Gastroesophageal sphincter (tissue), 3 donors: ENCODE results near the gene MRGPRX1.

Experiments used
- CTCF ChIP-seq, 4 experiments: fragments of 200-600 bp in 2 of 4; fragments of 450-650 bp in 2 of 4; sonication (generic) in 1 of 4; IDR thresholded peaks; one replicate each; pipeline ENCODE4 v1.5.1; 2017 to 2019; ENCODE audit warnings: antibody characterized with exemption in 4 of 4, mild to moderate bottlenecking in 2 of 4, moderate library complexity in 2 of 4
- EP300 ChIP-seq: sonication (generic); formaldehyde crosslinking; IDR thresholded peaks from one replicate; pipeline ENCODE4 v1.6.1; 2017; ENCODE audit warnings: antibody characterized with exemption, mild to moderate bottlenecking
- POLR2A ChIP-seq, 2 donors: fragments of 450-650 bp; IDR thresholded peaks; one replicate each; pipeline ENCODE4 v1.6.1; 2017; ENCODE audit warnings: antibody characterized with exemption in 2 of 2, mild to moderate bottlenecking in 2 of 2, moderate library complexity in 1 of 2

GRCh38 chr11:18936002-18936673, 3.1 kb downstream of the MRGPRX1 start:
- TF ChIP-seq CTCF (IDR thresholded peaks at IDR 0.05), result no peak
- no peak for TF ChIP-seq POLR2A (IDR thresholded peaks at IDR 0.05)
- no peak for TF ChIP-seq EP300
